Endothelial cell of umbilical vein (primary cell): ENCODE data around the gene CAMTA1. TPM values are rescaled to one million over a fixed set of nuclear protein-coding genes. Genes with fewer than 3 reads are reported as not detected.

Experiments used
- BruUV-seq: library from RNA; stranded (reverse); fragments of 400-500 nt; replicated peaks from 2 replicates; lab custom pipeline; 2021; lab: Mats Ljungman, UMichigan
- CTCF ChIA-PET: fragments of 300-600, 350-600 bp; sonication (Branson Sonifier 250); formaldehyde crosslinking; loops from one replicate; lab custom pipeline; 2021; ENCODE audit warnings: antibody characterized with exemption, inconsistent platforms; lab: Charles Lee
- POLR2A ChIA-PET: fragments of 300-600, 350-600 bp; sonication (Branson Sonifier 250); formaldehyde crosslinking; loops from one replicate; lab custom pipeline; 2021; ENCODE audit warnings: antibody characterized with exemption, inconsistent platforms; lab: Charles Lee
- DNase-seq: peaks from one replicate; pipeline ENCODE4 v3.0.0-alpha.2; 2011; ENCODE audit warnings: low read depth, low spot score
- FAIRE-seq: peaks from 2 replicates; lab custom pipeline; 2011; peaks lifted over from hg19 to GRCh38; lab: Jason Lieb, UNC
- H2AFZ ChIP-seq: 2 replicates; pipeline ENCODE4 v1.6.0; 2012; ENCODE audit warnings: low read depth, low read length, control low read depth, inconsistent platforms
- H3K27ac ChIP-seq: 2 replicates; pipeline ENCODE4 v1.5.1; 2011; ENCODE audit warnings: low read depth, mild to moderate bottlenecking, control low read depth, low read length, moderate library complexity; ENCODE audit not compliant: insufficient read depth
- H3K27me3 ChIP-seq, 2 experiments: 2 replicates each; pipeline versions ENCODE4 v1.6.0 to v1.6.1; 2011; ENCODE audit warnings: low read length in 2 of 2, mixed read lengths in 1 of 2; ENCODE audit not compliant: control insufficient read depth in 2 of 2, insufficient read depth in 2 of 2
- H3K36me3 ChIP-seq, 2 experiments: 2 replicates in 1 of 2; 3 replicates in 1 of 2; pipeline ENCODE4 v1.5.1; 2011; ENCODE audit warnings: low read length in 2 of 2, mild to moderate bottlenecking in 1 of 2, moderate library complexity in 1 of 2; ENCODE audit not compliant: control insufficient read depth in 2 of 2, insufficient read depth in 2 of 2; ENCODE audit errors: extremely low read depth in 1 of 2
- H3K4me1 ChIP-seq: 3 replicates; pipeline ENCODE4 v1.5.1; 2011; ENCODE audit warnings: mild to moderate bottlenecking, low read length; ENCODE audit not compliant: control insufficient read depth, insufficient read depth; ENCODE audit errors: extremely low read depth
- H3K4me2 ChIP-seq: 2 replicates; pipeline ENCODE4 v1.6.1; 2011; ENCODE audit warnings: low read length, control low read depth, mixed read lengths; ENCODE audit not compliant: insufficient read depth
- H3K4me3 ChIP-seq, 3 experiments: fragments of 200-600 bp in 1 of 3; sonication (generic), shearing (Covaris generic) in 1 of 3; replicated peaks in 1 of 3; 2 replicates each; pipeline ENCODE4 v1.5.1; 2011 to 2016; ENCODE audit warnings: control low read depth in 3 of 3, low read length in 3 of 3, mild to moderate bottlenecking in 2 of 3, inconsistent platforms in 1 of 3, low read depth in 1 of 3, moderate library complexity in 1 of 3; ENCODE audit not compliant: insufficient read depth in 1 of 3
- H3K79me2 ChIP-seq: 2 replicates; pipeline ENCODE4 v1.6.0; 2012; ENCODE audit warnings: low read length, inconsistent platforms; ENCODE audit not compliant: control insufficient read depth, insufficient read depth
- H3K9ac ChIP-seq: replicated peaks from 2 replicates; pipeline ENCODE3; 2011; ENCODE audit warnings: low read length, control low read depth; ENCODE audit not compliant: insufficient read depth; ENCODE audit errors: extremely low read depth
- H3K9me1 ChIP-seq: replicated peaks from 3 replicates; pipeline ENCODE4 v1.6.0; 2011; ENCODE audit warnings: mild to moderate bottlenecking, low read length; ENCODE audit not compliant: control insufficient read depth, insufficient read depth; ENCODE audit errors: extremely low read depth
- H3K9me3 ChIP-seq: replicated peaks from 2 replicates; pipeline ENCODE4 v1.5.1; 2012; ENCODE audit warnings: low read length, inconsistent platforms; ENCODE audit not compliant: control insufficient read depth, insufficient read depth
- H4K20me1 ChIP-seq: replicated peaks from 2 replicates; pipeline ENCODE3; 2011; ENCODE audit warnings: mild to moderate bottlenecking, low read length; ENCODE audit not compliant: control insufficient read depth, insufficient read depth; ENCODE audit errors: extremely low read depth
- EZH2 ChIP-seq: IDR thresholded peaks from 2 replicates; pipeline ENCODE4 v1.6.1; 2012; ENCODE audit warnings: borderline replicate concordance, low read depth, mild to moderate bottlenecking, moderate library complexity, low read length, inconsistent platforms; ENCODE audit not compliant: severe bottlenecking
- FOS ChIP-seq: IDR thresholded peaks from 2 replicates; pipeline ENCODE4 v1.6.1; 2011; ENCODE audit warnings: mild to moderate bottlenecking, low read length, moderate library complexity, borderline replicate concordance; ENCODE audit not compliant: insufficient read depth
- GATA2 ChIP-seq: IDR thresholded peaks from 2 replicates; pipeline ENCODE4 v1.7.0; 2011; ENCODE audit warnings: low read depth, mild to moderate bottlenecking, moderate library complexity, mixed read lengths, low read length; ENCODE audit not compliant: insufficient read length, insufficient read depth
- JUN ChIP-seq: IDR thresholded peaks from 2 replicates; pipeline ENCODE4 v1.6.1; 2011; ENCODE audit warnings: borderline replicate concordance, low read depth; ENCODE audit not compliant: insufficient read length, insufficient read depth
- MAX ChIP-seq: IDR thresholded peaks from 2 replicates; pipeline ENCODE4 v1.6.1; 2011; ENCODE audit not compliant: insufficient read depth, insufficient read length
- MYC ChIP-seq: IDR thresholded peaks from one replicate; pipeline ENCODE4 v1.6.1; 2011; ENCODE audit warnings: mild to moderate bottlenecking, low read depth, low read length
- POLR2A ChIP-seq: IDR thresholded peaks from 2 replicates; pipeline ENCODE4 v1.6.1; 2012; ENCODE audit warnings: low read depth, mild to moderate bottlenecking, control low read depth, low read length
- POLR2AphosphoS5 ChIP-seq: IDR thresholded peaks from 2 replicates; pipeline ENCODE4 v1.6.1; 2012; ENCODE audit warnings: low read depth, mild to moderate bottlenecking, control low read depth, low read length, moderate library complexity; ENCODE audit not compliant: insufficient read depth
- dilution Hi-C: fragments of 300-500 bp; cut with MboI; formaldehyde crosslinking; loops from one replicate; pipeline ENCODE4 v1.15.0; 2019; ENCODE audit warnings: low sequenced_read_pairs; ENCODE audit not compliant: extremely low pct_ligation_motif_present
- intact Hi-C: fragments of 100-400 bp; cut with micrococcal nuclease; formaldehyde crosslinking; loops from one replicate; pipeline ENCODE4 v1.10.0; 2022
- polyA plus RNA-seq, 4 experiments: library from polyadenylated mRNA; depleted of rRNA in 3 of 4; stranded (reverse) in 3 of 4; unstranded in 1 of 4; fragments of >200 nt; gene quantifications; 2 replicates each; pipeline versions ENCODE4 v1.2.1 to v1.2.3, GENCODE V29; 2011 to 2012; ENCODE audit warnings: missing spikeins in 1 of 4
- total RNA-seq: library from RNA; stranded (reverse); gene quantifications from 2 replicates; pipeline ENCODE4 v1.2.3, GENCODE V29; 2021
- TF ChIP-seq, protein P1 (sequence below), 2 donors: IDR thresholded peaks; 1 replicate in 1 of 2; 2 replicates in 1 of 2; pipeline ENCODE4 v1.5.1; 2011; ENCODE audit warnings: low read length in 2 of 2, mild to moderate bottlenecking in 2 of 2, moderate library complexity in 2 of 2, control low read depth in 1 of 2, inconsistent platforms in 1 of 2, low read depth in 1 of 2; ENCODE audit not compliant: insufficient read depth in 1 of 2; ENCODE audit errors: extremely low read depth in 1 of 2

CAMTA1 gene
- total and polyA plus RNA-seq, 2 donors (not counting 3 experiments of a cell fraction or from before 2014, with no cell fraction given), result 50.8 to 92.7 TPM

DNA sequence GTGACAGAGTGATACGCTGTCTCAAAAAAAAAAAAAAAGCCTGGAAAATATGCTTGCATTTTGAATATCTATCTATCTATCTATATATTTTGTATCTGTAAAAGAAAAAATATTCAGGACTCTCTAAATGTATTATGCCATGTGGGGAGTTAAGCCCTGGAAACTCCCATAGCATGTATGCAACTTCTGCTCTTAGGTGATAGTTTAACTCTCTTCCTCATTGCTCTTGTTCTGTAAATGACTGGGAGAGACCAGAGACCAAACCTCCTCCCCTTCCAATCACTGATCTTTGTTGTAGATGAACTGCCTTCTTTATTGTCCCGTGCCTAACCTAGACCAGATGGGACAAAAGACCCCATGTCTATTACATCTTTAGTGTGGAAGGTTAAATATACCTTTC is 37.6 kb upstream of the CAMTA1 start:
- no peak overlapping the region for H2AFZ ChIP-seq
- no peaks in the 10 kb centered on the region for H3K27me3 ChIP-seq
- dilution Hi-C loops (no loop called here), intact Hi-C loops (no loop called here)
- POLR2A ChIA-PET, result no interaction called here
- H3K9me3 ChIP-seq, result no peaks in the 10 kb centered on the region
- H3K4me3 ChIP-seq, result no peak overlapping the region
- TF ChIP-seq JUN, result no peak
- no peak for TF ChIP-seq MAX
- TF ChIP-seq POLR2AphosphoS5, result no peak
- no peak for TF ChIP-seq MYC
- no peak for TF ChIP-seq EZH2
- no peak for TF ChIP-seq GATA2
- TF ChIP-seq POLR2A, result no peak
- TF ChIP-seq, protein P1, sequence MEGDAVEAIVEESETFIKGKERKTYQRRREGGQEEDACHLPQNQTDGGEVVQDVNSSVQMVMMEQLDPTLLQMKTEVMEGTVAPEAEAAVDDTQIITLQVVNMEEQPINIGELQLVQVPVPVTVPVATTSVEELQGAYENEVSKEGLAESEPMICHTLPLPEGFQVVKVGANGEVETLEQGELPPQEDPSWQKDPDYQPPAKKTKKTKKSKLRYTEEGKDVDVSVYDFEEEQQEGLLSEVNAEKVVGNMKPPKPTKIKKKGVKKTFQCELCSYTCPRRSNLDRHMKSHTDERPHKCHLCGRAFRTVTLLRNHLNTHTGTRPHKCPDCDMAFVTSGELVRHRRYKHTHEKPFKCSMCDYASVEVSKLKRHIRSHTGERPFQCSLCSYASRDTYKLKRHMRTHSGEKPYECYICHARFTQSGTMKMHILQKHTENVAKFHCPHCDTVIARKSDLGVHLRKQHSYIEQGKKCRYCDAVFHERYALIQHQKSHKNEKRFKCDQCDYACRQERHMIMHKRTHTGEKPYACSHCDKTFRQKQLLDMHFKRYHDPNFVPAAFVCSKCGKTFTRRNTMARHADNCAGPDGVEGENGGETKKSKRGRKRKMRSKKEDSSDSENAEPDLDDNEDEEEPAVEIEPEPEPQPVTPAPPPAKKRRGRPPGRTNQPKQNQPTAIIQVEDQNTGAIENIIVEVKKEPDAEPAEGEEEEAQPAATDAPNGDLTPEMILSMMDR (IDR thresholded peaks at IDR 0.05; ENCODE audit: extremely low read depth in 1 of 2, insufficient read depth in 1 of 2, low read depth in 1 of 2, low read length in 2 of 2), result no peak
- no peak for TF ChIP-seq FOS
- H3K36me3 ChIP-seq, result no peaks in the 10 kb centered on the region
- no peaks in the 10 kb centered on the region for H4K20me1 ChIP-seq
- no peaks in the 10 kb centered on the region for H3K9me1 ChIP-seq
- CTCF ChIA-PET, result interaction anchor here (1.5 to 1.6 kb wide), 2 partner anchors 30 to 322 kb away, joined by 3 to 5 read pairs; no protein-coding TSS in a partner anchor
- H3K9ac ChIP-seq, result no peak overlapping the region
- H3K79me2 ChIP-seq, result no peaks in the 10 kb centered on the region
- DNase-seq, result no peak
- peaks cover 8% of the 10 kb centered on the region for H3K4me1 ChIP-seq
- no peak overlapping the region for H3K27ac ChIP-seq
- FAIRE-seq, result no peak
- no peak overlapping the region for H3K4me2 ChIP-seq
- BruUV-seq, result no TSS peak
